Measurements from ENCODE around the gene KCNMB4.

The KCNMB4 gene

DNA sequence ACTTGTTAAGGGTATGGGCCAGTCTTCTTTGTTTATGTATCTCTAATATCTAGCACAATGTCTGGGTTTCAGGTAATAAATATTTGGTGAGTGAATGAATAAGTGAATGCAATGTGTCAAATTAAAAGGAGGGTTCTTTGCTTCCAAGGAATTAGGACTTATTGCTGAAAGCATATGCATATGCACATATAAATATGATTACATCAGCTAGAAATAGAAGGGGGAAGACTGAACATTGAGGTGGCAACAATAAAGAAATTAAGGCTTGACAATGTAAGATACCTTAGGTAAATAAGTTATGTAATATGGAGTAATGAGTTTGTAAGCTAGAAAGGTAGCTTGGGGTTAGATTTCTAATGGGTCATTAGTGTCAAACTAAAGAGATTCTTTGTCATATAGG, 37.7 kb downstream of the KCNMB4 start:
- Histone ChIP-seq H3K27ac (replicated peaks) (no peak overlapping the region), H3K27me3 (ENCODE audit: insufficient read depth, poor library complexity, severe bottlenecking) (no peaks in the 10 kb centered on the region), H3K4me3 (replicated peaks; ENCODE audit: insufficient read depth, low read length) (no peak overlapping the region)
- TF ChIP-seq POLR2AphosphoS5 (IDR thresholded peaks at IDR 0.05; ENCODE audit: low read depth): no peak
- TF ChIP-seq, protein P1, sequence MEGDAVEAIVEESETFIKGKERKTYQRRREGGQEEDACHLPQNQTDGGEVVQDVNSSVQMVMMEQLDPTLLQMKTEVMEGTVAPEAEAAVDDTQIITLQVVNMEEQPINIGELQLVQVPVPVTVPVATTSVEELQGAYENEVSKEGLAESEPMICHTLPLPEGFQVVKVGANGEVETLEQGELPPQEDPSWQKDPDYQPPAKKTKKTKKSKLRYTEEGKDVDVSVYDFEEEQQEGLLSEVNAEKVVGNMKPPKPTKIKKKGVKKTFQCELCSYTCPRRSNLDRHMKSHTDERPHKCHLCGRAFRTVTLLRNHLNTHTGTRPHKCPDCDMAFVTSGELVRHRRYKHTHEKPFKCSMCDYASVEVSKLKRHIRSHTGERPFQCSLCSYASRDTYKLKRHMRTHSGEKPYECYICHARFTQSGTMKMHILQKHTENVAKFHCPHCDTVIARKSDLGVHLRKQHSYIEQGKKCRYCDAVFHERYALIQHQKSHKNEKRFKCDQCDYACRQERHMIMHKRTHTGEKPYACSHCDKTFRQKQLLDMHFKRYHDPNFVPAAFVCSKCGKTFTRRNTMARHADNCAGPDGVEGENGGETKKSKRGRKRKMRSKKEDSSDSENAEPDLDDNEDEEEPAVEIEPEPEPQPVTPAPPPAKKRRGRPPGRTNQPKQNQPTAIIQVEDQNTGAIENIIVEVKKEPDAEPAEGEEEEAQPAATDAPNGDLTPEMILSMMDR (IDR thresholded peaks at IDR 0.05; ENCODE audit: insufficient read depth, low read length): no peak
- TF ChIP-seq GABPA (IDR thresholded peaks at IDR 0.05; ENCODE audit: low read depth): no peak
- no peak for TF ChIP-seq SPI1 (IDR thresholded peaks at IDR 0.05; ENCODE audit: borderline replicate concordance, low read depth)
- TF ChIP-seq, protein P2, sequence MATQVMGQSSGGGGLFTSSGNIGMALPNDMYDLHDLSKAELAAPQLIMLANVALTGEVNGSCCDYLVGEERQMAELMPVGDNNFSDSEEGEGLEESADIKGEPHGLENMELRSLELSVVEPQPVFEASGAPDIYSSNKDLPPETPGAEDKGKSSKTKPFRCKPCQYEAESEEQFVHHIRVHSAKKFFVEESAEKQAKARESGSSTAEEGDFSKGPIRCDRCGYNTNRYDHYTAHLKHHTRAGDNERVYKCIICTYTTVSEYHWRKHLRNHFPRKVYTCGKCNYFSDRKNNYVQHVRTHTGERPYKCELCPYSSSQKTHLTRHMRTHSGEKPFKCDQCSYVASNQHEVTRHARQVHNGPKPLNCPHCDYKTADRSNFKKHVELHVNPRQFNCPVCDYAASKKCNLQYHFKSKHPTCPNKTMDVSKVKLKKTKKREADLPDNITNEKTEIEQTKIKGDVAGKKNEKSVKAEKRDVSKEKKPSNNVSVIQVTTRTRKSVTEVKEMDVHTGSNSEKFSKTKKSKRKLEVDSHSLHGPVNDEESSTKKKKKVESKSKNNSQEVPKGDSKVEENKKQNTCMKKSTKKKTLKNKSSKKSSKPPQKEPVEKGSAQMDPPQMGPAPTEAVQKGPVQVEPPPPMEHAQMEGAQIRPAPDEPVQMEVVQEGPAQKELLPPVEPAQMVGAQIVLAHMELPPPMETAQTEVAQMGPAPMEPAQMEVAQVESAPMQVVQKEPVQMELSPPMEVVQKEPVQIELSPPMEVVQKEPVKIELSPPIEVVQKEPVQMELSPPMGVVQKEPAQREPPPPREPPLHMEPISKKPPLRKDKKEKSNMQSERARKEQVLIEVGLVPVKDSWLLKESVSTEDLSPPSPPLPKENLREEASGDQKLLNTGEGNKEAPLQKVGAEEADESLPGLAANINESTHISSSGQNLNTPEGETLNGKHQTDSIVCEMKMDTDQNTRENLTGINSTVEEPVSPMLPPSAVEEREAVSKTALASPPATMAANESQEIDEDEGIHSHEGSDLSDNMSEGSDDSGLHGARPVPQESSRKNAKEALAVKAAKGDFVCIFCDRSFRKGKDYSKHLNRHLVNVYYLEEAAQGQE (IDR thresholded peaks at IDR 0.05; ENCODE audit: insufficient replicate concordance, low read depth): no peak
- no peak for DNase-seq (ENCODE audit: low read depth in 1 of 2, low spot score in 1 of 2)

DNA sequence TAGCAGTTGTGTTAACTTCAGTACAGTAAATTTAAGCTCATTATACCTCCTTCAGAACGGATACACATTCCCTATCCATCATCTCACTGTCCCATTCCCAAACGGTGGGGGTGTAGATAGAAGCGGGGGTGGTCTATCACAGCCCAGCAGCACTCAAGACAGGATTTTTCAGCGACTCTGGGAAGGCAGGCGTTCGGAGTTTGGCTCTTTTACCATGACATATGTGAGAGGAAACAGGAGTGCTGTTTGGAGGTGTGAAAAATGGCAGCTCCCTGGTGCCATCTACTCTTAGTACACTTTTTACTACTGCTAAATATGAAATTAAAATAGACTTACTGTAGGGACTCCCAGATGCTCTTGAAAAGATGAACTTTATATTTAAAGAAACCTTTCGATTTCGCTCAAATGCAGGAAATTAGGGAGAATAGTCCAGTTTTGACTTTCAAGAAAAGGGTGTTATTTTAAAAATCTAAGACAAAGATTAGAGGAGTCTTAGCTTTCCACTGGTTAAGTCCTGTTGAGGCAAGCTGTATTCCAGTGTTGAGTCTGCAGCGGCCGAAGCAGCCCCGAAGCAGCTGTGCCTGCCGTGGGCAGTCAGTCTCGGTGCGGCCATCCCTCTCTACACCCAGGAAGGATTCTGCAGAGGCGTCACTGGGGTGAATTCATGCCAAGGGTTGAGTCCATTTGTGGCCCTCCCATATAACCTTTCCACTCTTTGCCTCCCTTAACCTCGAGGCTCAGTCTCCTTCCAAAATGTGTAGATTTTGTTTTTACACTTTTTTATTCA, 42.1 kb downstream of the KCNMB4 start:
- H3K27ac ChIP-seq (replicated peaks): no peak overlapping the region
- no peak for DNase-seq (ENCODE audit: low read depth in 1 of 2, low spot score in 1 of 2)
- TF ChIP-seq GABPA (IDR thresholded peaks at IDR 0.05; ENCODE audit: low read depth) (no peak), POLR2AphosphoS5 (IDR thresholded peaks at IDR 0.05; ENCODE audit: low read depth) (no peak), SPI1 (IDR thresholded peaks at IDR 0.05; ENCODE audit: borderline replicate concordance, low read depth) (no peak)
- TF ChIP-seq, protein P2 (IDR thresholded peaks at IDR 0.05; ENCODE audit: insufficient replicate concordance, low read depth): no peak
- TF ChIP-seq, protein P1 (IDR thresholded peaks at IDR 0.05; ENCODE audit: insufficient read depth, low read length): no peak

DNA sequence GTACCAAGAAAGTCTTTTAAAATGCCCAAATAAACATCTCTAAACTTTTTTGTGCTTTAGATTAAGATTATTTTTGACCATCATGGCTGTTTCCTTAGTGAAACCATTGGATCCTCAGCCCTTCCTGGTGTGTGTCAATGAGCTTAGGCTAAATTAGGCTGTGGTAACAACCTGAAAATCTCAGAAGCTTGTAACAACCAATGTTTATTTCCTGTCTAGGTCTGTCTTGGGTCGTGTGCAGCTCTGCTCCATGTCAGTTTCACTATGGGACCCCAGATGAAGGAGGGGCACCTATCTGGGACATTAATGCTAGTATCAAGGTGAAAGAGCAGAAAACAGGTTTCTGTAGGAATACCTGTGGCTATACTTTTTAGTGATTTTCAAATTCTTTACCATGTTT, 49.9 kb downstream of the KCNMB4 start:
- Histone ChIP-seq H3K27me3 (ENCODE audit: insufficient read depth, poor library complexity, severe bottlenecking) (peaks cover 2% of the 10 kb centered on the region), H3K4me3 (replicated peaks; ENCODE audit: insufficient read depth, low read length) (no peak overlapping the region), H3K27ac (replicated peaks) (no peak overlapping the region)
- TF ChIP-seq SPI1 (IDR thresholded peaks at IDR 0.05; ENCODE audit: borderline replicate concordance, low read depth): no peak
- no peak for TF ChIP-seq GABPA (IDR thresholded peaks at IDR 0.05; ENCODE audit: low read depth)
- TF ChIP-seq, protein P2 (IDR thresholded peaks at IDR 0.05; ENCODE audit: insufficient replicate concordance, low read depth): no peak
- TF ChIP-seq, protein P1 (IDR thresholded peaks at IDR 0.05; ENCODE audit: insufficient read depth, low read length): no peak
- TF ChIP-seq POLR2AphosphoS5 (IDR thresholded peaks at IDR 0.05; ENCODE audit: low read depth): no peak
- no peak for DNase-seq (ENCODE audit: low read depth in 1 of 2, low spot score in 1 of 2)

More for the DNA sequence above, 42.1 kb downstream of the KCNMB4 start:
- Histone ChIP-seq H3K27me3 (ENCODE audit: insufficient read depth, poor library complexity, severe bottlenecking) (no peaks in the 10 kb centered on the region), H3K4me3 (replicated peaks; ENCODE audit: insufficient read depth, low read length) (no peak overlapping the region)

Measured in HL-60 (cell line).